GM18511 (cell line): ENCODE results near the gene KIF6.

Experiments used
- ATAC-seq: cut with Tn5 transposase; IDR thresholded peaks from one replicate; pipeline ENCODE4 v1.9.1; 2021; ENCODE audit warnings: mild to moderate bottlenecking, moderate library complexity; ENCODE audit not compliant: unreplicated experiment

The KIF6 gene

GRCh38 chr6:39393075-39393474 lies 332.1 kb downstream of the KIF6 start:
- ATAC-seq = no peak

GRCh38 chr6:39391182-39391581 lies 334.0 kb downstream of the KIF6 start:
- no peak for ATAC-seq

- ATAC-seq = no peak
Measured at GRCh38 chr6:39389484-39389767, 335.8 kb downstream of the KIF6 start.

DNA sequence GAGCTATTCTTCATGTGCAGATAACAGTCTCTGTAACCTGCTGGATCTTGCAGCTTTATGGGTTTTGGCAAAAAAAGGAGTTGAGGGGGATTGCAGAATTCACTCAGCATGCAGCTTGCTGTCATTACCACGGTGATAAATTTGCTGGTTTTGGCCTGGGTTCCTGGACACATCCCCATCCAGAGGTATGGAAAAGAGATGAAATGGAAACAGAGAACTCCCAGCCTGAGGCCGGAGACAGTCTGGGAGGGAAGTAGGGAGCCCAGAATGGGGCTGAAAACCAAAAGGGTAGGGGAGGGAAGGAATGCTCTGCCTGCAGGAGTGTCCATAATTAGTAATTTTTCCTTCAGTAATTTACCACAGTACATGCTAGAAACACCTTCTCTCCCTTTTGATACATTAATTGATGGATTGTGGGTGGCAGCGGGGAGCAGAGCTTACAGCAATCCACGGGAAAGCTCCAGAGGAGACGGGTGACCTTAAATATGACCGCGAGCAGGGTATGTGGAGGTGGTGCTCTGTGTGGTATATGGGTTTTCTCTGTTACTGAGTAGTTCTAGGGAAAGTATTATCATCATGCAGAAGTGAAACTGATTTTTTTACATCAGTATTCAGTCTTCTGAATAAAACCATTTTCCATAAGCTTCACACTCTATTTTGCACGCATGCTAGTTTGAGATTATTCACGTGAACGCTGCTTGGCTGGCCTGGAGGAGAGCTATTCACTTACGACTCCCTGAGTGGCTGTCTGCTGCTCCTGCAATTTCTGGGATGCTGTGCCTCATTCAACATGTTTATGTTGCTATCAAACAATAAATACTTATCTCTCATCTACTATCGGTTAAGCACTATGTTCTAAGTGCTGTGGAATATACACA lies 336.4 kb downstream of the KIF6 start:
- no peak for ATAC-seq

- ATAC-seq = no peak
Measured at GRCh38 chr6:39387785-39388184, 337.4 kb downstream of the KIF6 start.

DNA sequence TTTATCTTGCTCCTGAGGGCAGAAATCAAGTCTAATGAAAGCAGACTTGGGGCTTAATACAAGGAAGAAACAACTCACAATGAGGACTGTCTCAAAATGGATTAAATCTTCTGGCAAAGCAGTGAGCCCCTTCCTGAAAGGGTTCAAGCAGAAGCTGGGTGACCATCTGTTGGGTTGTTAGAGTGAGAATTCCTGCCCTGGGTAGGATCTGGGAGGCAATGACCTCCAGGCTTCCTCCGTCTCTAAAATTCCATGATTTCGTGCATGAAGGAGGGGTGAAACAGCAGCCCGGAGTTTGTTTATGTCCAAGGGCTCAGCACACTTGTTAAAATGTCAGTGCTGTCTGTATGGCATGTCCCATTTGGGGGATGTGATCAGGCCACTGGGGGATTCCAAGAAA lies 338.7 kb downstream of the KIF6 start:
- ATAC-seq = no peak

DNA sequence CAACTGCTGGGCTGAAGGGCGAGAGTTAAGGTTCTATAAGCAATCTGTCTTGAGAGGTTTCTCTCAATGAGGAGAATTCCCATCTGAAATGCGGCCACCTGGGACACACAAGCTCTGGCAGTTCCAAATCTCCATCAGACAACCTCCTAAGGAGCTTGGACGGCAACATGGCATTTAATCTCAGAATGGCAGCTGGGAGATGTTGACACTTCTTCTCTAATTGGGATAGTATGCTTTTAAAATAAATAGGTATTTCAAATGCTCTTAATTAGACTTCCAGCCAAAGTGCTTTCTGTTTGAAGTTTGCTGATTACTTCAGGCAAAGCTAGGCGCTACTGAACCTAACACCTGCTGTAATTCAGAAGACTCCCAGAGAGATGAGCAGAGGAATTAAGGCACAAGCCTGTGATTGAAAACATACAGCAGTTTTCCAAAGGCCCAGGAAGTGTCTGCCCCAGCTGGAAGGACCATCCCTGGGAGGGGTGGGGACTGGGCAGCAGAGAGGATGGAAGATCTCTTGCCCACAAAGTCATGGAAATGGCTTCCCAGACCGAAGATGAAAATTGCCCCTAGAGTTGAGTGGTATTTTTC lies 343.6 kb downstream of the KIF6 start:
- no peak for ATAC-seq

GRCh38 chr6:39380837-39381549 lies 344.2 kb downstream of the KIF6 start:
- no peak for ATAC-seq

DNA sequence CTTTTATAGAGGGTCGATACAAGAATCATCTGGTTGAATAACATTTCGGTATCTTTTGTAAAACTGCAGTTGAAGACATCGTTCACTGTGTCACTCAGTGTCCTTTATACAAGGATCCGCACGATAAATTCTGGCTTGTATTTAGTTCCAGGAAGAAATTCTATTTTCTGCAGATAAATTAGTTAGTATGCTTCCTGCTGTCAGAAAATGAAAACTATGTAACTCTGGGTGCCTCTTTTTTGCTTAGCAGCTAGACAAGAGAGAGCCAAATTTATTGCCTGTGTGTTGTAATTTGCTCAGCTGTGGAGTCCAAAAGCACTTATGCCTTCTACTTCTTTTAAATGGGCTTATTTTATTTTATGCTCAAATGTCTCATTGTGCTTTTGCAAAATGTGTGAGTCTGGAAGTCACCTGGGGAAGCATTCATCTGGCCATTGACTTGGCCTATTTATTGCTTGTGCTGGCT lies 346.2 kb downstream of the KIF6 start:
- no peak for ATAC-seq

- no peak for ATAC-seq
Measured at GRCh38 chr6:39378175-39378959, 346.8 kb downstream of the KIF6 start.

DNA sequence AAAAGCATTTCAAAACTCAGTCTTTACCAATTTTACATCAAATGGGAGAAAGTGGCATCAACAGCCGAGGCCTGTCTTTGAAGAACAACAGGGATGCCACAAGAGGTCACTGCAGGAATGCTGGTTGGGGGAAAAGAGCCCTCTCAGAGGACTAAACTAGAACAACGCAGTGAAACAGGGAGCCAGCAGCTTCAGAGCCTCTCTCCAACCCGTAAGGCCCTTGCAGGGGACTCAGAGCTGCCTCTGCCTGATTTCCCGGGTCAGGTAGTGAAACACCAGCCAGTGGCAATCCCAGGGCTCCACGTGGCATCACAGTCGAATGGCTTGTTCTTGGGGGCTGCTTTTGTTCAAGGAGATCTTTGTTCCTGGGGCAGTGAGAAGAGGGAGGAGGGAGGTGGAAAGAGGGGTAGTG lies 347.7 kb downstream of the KIF6 start:
- no peak for ATAC-seq

DNA sequence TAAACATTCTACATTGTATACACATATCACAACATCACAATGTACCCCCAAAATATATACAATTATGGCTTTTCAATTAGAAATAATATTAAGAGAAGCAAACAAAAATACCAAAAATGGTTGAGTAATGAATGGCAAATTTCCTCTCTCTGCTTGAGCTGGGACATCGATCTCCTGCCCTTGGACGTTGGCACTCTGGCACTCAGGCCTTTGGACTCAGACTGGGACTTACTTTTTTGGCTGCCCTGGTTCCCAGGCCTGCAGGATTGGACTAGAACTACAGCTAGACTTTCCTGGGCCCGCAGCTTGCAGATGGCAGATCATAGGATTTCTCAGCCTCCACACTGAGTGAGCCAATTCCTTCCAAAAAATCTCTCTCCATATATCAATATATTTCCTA lies 349.8 kb downstream of the KIF6 start:
- ATAC-seq = no peak

- ATAC-seq = no peak
Measured at GRCh38 chr6:39370390-39370789, 354.8 kb downstream of the KIF6 start.

GRCh38 chr6:39369987-39370386 lies 355.2 kb downstream of the KIF6 start:
- ATAC-seq = no peak

DNA sequence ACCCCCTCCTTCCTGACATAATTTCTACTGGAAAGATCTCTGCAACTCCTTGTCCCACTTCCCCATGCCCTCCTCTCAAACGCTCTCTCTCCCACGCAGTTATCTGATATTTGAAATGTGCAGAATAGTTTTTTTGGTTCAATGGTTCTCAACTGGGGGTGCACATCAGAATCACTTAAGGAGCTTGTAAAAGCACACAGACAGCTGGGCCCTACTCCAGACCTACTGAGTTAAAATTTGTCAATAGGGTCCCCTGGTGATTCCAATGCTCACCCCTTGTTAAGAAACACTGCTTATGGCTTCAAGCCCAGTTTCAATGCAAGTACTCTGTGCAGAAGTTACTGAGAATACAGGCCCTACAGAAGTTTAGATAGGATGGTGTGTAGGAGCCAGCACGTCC lies 357.5 kb downstream of the KIF6 start:
- no peak for ATAC-seq

DNA sequence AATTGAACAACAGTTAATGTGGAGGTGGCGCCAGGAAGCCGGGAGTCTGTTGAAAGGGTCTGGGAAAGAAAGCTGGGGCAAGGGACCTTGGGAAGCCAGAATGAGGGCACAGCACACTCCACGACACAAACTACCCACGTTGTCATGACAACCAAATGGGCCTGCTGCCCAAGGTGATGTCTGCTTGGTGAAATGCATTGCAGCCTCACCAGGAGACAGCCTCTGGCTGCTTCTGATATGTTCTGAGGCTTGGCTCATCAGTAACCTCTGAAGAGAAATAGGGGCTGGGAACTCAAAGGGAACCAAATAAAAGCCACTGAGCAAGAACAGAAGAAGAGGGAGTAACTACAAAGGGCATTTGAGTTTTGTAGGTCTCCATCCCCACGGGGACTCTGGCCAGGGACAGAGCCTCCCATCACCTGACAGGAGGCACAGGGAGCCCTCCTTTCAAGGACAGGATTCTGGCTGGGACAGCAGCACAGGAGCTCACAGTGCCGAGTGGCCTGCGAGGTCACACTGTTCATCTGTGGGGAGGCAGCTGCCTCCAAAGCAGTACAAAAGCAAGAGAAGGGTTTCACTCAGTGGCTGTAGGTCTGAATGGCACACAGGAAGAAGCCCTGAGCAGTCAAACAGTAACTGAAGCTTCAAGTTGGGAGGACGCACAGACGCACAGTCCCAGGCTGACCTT lies 358.1 kb downstream of the KIF6 start:
- ATAC-seq = no peak

- no peak for ATAC-seq
Measured at GRCh38 chr6:39365281-39366074, 359.7 kb downstream of the KIF6 start.

GRCh38 chr6:39363280-39363679 lies 361.9 kb downstream of the KIF6 start:
- no peak for ATAC-seq

DNA sequence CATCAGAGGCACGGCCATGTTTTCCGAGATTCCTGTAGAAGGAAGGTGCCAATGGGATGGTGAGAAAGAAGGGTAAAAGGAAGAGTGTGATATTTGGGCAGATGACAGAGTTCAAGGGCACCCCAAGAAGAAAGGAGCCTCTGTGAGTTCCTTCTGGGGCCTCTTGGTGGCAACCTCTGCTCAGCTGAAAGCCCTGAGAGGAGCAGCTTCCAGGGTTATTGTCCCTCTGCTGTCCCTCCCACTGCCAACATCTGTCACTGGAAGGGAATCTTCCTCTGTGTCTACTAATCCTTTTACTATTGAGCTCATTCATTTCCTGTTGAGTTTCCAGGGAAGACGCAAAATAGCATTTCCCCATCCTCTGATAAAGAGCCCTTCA lies 362.7 kb downstream of the KIF6 start:
- no peak for ATAC-seq
